ENCODE data around the gene HDAC4. TPM values are rescaled to one million over a fixed set of nuclear protein-coding genes. Genes with fewer than 3 reads are reported as not detected.

Gene HDAC4
- total RNA-seq, 1 donor from 2014 or later, result 39.0 TPM

DNA sequence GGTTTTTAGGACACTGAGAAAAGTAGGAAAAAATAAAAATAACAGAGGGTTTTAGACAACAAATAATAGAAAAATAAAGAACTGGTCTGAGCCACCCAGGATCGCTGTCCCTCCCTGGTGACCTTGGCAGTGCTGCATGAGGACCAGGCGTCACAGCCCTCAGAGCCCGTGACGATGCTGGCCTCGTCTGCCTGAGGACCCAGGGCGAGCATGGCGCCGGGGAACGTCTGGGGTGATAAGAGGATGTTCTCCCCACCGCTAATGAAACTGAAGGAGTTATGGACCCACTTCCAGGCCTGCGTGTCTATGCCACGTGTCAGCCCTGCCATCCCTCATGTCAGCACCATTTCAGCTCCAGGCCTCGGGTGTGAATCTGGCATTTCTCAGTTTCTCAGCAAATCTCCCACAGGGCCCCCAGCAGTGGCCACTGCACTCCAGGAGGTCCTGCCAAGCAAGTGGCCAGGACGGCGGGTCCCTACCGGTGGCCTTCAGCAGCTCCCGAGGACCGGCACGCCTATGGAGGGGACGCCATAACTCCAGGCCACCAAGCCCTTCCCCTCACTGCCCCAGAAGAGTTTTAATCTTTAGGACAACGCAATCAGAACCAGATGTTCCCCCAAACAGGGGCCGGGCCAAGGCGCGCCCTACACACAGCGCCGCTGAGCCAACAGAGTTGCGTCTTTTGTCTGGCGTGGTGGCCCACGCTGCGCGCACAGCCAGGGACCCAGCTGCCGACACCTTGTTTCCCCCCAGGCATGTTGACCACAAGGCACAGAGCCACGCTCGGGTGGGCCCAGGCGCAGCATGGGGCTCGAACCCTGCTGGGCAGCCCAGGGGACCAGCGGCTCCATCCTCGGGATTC is 373.2 kb downstream of the HDAC4 start:
- peaks cover 26% of the 10 kb centered on the region for H3K27me3 Mint-ChIP-seq
- no peaks in the 10 kb centered on the region for H3K36me3 Mint-ChIP-seq
- H3K9me3 Mint-ChIP-seq, result no peaks in the 10 kb centered on the region
- TF ChIP-seq CTCF (conservative IDR thresholded peaks at IDR 0.05), result no peak
- no peak overlapping the region for H3K27ac Mint-ChIP-seq
- no peak for DNase-seq (ENCODE audit: extremely low spot score, unreplicated experiment)
- H3K4me1 Mint-ChIP-seq (ENCODE audit: unreplicated experiment), result peaks cover 12% of the 10 kb centered on the region
- no peak overlapping the region for H3K4me3 Mint-ChIP-seq

DNA sequence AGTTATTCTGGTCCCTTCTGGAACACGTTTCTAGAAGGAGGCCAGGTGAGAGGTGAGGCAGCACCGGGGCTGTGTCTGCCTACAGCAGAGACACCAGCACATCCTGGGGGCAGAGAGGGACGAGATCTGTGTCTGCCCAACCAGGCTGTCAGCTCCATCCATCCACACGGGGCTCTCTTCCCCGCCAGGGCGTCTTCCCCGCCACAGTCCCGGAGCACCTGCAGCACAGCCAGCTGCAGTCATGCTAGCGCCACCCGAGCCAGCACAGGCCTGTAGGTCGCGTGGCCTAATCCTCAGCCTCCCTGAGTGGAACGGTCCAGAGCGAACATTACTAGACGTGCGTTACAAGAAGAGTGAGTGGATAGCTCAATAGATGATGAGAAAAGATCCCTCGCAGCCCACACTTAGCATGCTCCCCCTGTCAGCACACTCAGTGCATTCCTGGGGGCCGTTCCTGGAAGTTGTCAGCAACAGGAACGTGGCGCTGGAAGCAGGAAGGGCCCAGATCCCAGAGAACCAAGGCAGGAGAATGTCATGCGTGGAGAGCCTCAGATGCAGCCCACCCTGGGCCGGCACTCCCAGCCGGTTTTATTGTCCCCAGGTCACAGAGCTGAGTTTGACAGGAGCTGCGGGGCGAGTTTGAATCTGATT is 374.0 kb downstream of the HDAC4 start:
- Mint-ChIP-seq H3K27ac (no peak overlapping the region), H3K4me3 (no peak overlapping the region), H3K36me3 (no peaks in the 10 kb centered on the region), H3K4me1 (ENCODE audit: unreplicated experiment) (peaks cover 15% of the 10 kb centered on the region), H3K27me3 (peaks cover 20% of the 10 kb centered on the region), H3K9me3 (no peaks in the 10 kb centered on the region)
- no peak for TF ChIP-seq CTCF (conservative IDR thresholded peaks at IDR 0.05)
- DNase-seq (ENCODE audit: extremely low spot score, unreplicated experiment), result no peak

DNA sequence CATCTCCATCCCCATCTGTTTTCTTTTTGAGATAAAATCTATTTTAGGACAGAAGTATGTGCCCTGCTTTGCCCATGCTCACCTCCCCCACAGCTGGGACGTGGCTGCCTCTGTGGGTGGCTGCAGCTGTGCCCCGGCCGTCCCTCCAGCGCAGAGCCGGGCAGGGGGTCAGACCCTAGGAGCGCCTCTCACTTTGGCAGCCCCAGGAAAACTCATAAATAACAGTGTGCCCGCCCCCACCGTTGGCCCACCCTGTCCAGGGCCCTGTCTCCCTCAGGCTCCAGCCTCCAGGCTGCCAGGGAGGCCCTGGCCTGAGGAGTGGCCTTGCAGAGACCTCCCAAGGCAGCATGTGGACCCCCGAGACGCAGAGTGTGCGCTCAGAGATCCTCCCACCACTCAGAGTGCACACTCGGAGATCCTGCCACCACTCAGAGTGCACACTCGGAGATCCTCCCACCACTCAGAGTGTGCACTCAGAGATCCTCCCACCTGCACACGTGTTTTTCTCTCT is 374.8 kb downstream of the HDAC4 start:
- Mint-ChIP-seq H3K36me3 (no peaks in the 10 kb centered on the region), H3K27me3 (peaks cover 14% of the 10 kb centered on the region), H3K27ac (no peak overlapping the region), H3K9me3 (no peaks in the 10 kb centered on the region), H3K4me3 (no peak overlapping the region), H3K4me1 (ENCODE audit: unreplicated experiment) (peaks cover 15% of the 10 kb centered on the region)
- no peak for TF ChIP-seq CTCF (conservative IDR thresholded peaks at IDR 0.05)
- DNase-seq (ENCODE audit: extremely low spot score, unreplicated experiment), result no peak

GRCh38 chr2:239025096-239025801 is 375.6 kb downstream of the HDAC4 start:
- Mint-ChIP-seq H3K4me1 (ENCODE audit: unreplicated experiment) (peaks cover 15% of the 10 kb centered on the region), H3K36me3 (no peaks in the 10 kb centered on the region), H3K9me3 (no peaks in the 10 kb centered on the region), H3K27ac (peak overlapping the region; percentile 71), H3K4me3 (no peak overlapping the region), H3K27me3 (peaks cover 8% of the 10 kb centered on the region)
- TF ChIP-seq CTCF (conservative IDR thresholded peaks at IDR 0.05), result no peak
- no peak for DNase-seq (ENCODE audit: extremely low spot score, unreplicated experiment)

- H3K27ac Mint-ChIP-seq, result no peak overlapping the region
- no peak for DNase-seq (ENCODE audit: extremely low spot score, unreplicated experiment)
- TF ChIP-seq CTCF (conservative IDR thresholded peaks at IDR 0.05), result no peak
- H3K4me3 Mint-ChIP-seq, result no peak overlapping the region
- H3K27me3 Mint-ChIP-seq, result peaks cover 5% of the 10 kb centered on the region
- no peaks in the 10 kb centered on the region for H3K9me3 Mint-ChIP-seq
- H3K4me1 Mint-ChIP-seq (ENCODE audit: unreplicated experiment), result peaks cover 15% of the 10 kb centered on the region
- H3K36me3 Mint-ChIP-seq, result no peaks in the 10 kb centered on the region
These were observed 376.6 kb downstream of the HDAC4 start for GRCh38 chr2:239024226-239024625.

All from type B pancreatic cell (in vitro differentiated cells).